Measurements from ENCODE around the gene CCT7. TPM values are rescaled to one million over a fixed set of nuclear protein-coding genes. Genes with fewer than 3 reads are reported as not detected.
A peak's percentile ranks its signal among the peaks of the same experiment; 100 is the strongest.

Gene CCT7
- total RNA-seq, 2 experiments from 2014 or later, result 259 to 262 TPM

DNA sequence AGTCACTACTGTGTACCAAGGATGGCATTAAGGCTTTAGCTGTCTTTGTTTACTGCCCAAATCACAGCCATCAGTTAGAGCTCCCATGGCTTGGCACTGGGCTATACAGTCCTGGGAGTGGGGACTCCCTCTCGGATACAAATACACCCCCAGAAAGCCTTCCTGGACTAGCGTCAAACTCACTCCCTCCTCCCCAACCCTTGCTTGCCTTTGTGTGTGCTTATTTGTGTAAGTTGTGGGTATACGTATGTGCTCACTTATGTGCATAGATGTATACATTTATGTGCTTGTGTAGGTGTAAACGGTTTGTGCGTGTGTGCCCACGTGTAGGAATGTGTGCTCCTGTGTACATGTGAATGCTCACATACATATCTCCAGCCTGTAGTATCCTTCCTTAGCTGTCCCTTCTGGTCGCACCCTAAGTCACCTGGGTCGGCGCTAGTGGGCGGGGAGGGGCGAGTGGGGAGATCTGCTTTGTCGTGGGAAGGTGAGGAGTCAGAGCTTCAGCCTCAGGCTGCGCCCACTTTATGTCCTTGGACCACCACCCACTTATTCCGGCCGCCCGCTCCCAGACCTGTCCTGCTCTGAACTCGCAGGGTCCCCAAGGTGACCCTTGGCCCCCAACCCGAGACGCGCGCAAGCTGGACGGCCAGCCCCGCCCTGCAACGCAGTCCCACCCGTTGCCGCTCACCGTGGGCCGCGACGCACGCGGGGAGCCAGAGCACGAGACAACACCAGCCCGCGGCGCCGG lies 1.5 kb upstream of the CCT7 start:
- Mint-ChIP-seq H3K36me3 (ENCODE audit: low read depth) (peaks cover 12% of the 10 kb centered on the region), H3K27me3 (no peaks in the 10 kb centered on the region), H3K4me3 (peak overlapping the region; percentile 86), H3K4me1 (peaks cover 32% of the 10 kb centered on the region), H3K27ac (peak overlapping the region; percentile 53), H3K9me3 (no peaks in the 10 kb centered on the region)
- POLR2A ChIA-PET, result interaction anchor here (0.8 to 3.8 kb wide), 18 partner anchors 9 to 966 kb away, joined by 3 to 25 read pairs (median 7); partner anchors contain the start of genes ALMS1, FBXO41, MTHFD2 and SFXN5
- CTCF ChIA-PET, result interaction anchor here (0.6 to 8.0 kb wide), 8 partner anchors 12 to 153 kb away, joined by 3 to 50 read pairs (median 6); partner anchors contain the start of genes ALMS1 and SMYD5
- peak; percentile 50 for DNase-seq

- CTCF ChIA-PET, result interaction anchor here (0.6 to 8.0 kb wide), 10 partner anchors 8 to 152 kb away, joined by 3 to 50 read pairs (median 4); partner anchors contain the start of genes ALMS1 and SMYD5
- Mint-ChIP-seq H3K4me1 (peaks cover 35% of the 10 kb centered on the region), H3K4me3 (peak within 1 kb of the TSS; percentile 86), H3K27me3 (no peaks in the 10 kb centered on the region), H3K36me3 (ENCODE audit: low read depth) (peaks cover 16% of the 10 kb centered on the region), H3K27ac (peak within 1 kb of the TSS; percentile 75), H3K9me3 (no peaks in the 10 kb centered on the region)
- peak; percentile 97 for DNase-seq
- POLR2A ChIA-PET, result interaction anchor here (0.5 to 3.8 kb wide), 28 partner anchors 9 to 1234 kb away, joined by 3 to 25 read pairs (median 6); partner anchors contain the start of genes ALMS1, DGUOK, FBXO41 and MTHFD2
These were observed 765 bp upstream of the CCT7 start, which contains the start of gene PRADC1 for GRCh38 chr2:73233154-73233931. Gene PRADC1, minus strand, starts transcription at chr2:73233239. Its CDS starts 79 bp downstream, at chr2:73233160.

GRCh38 chr2:73235315-73236028 lies 1.4 kb downstream of the CCT7 start:
- POLR2A ChIA-PET, result interaction anchor here (0.8 to 3.8 kb wide), 13 partner anchors 9 to 502 kb away, joined by 3 to 25 read pairs (median 11); partner anchors contain the start of genes ALMS1, SFXN5, SMYD5 and TPRKB
- Mint-ChIP-seq H3K36me3 (ENCODE audit: low read depth) (peaks cover 30% of the 10 kb centered on the region), H3K9me3 (no peaks in the 10 kb centered on the region)

DNA sequence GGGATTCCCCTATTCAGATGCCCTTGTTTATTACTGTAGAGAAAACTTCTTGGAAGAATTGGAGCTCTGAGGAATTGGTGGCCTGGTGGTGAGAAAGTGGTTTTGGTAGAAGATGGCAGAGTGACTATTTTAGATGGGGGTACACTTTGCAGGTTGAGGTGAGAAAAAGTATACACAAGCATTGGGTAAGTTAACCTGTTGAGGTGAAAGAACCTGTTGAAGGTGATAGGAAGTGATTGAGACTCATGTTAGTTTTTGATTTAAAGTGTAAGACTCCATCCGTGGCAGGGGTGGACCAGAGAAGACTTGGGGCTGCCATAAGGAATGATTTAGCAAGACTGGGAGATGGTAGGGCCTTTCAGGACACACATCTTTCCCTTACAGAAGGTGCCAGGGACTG lies 3.1 kb downstream of the CCT7 start:
- CTCF ChIA-PET, result interaction anchor here (2.4 to 8.0 kb wide), 3 partner anchors 10 to 53 kb away, joined by 6 to 50 read pairs (median 15); partner anchors contain the start of gene SMYD5
- no peak for DNase-seq
- no peaks in the 10 kb centered on the region for H3K9me3 Mint-ChIP-seq
- no peak overlapping the region for H3K4me3 Mint-ChIP-seq
- peaks cover 38% of the 10 kb centered on the region for H3K36me3 Mint-ChIP-seq (ENCODE audit: low read depth)
- H3K4me1 Mint-ChIP-seq, result peaks cover 45% of the 10 kb centered on the region
- H3K27ac Mint-ChIP-seq, result no peak overlapping the region
- H3K27me3 Mint-ChIP-seq, result no peaks in the 10 kb centered on the region
- POLR2A ChIA-PET, result interaction anchor here (1.0 kb wide), 1 partner anchor 20 kb away, joined by 3 read pairs; no protein-coding TSS in a partner anchor

More at GRCh38 chr2:73235315-73236028, 1.4 kb downstream of the CCT7 start:
- H3K4me1 Mint-ChIP-seq, result peaks cover 50% of the 10 kb centered on the region
- CTCF ChIA-PET, result interaction anchor here (0.6 to 8.0 kb wide), 6 partner anchors 23 to 58 kb away, joined by 3 to 50 read pairs (median 4); partner anchors contain the start of gene SMYD5
- peak overlapping the region; percentile 86 for H3K4me3 Mint-ChIP-seq
- peak overlapping the region; percentile 75 for H3K27ac Mint-ChIP-seq
- no peak for DNase-seq
- no peaks in the 10 kb centered on the region for H3K27me3 Mint-ChIP-seq

- ChIA-PET POLR2A (no interaction called here), CTCF (interaction anchor here (1.6 to 2.4 kb wide), 2 partner anchors 9 to 25 kb away, joined by 6 to 8 read pairs; no protein-coding TSS in a partner anchor)
- peaks cover 43% of the 10 kb centered on the region for H3K36me3 Mint-ChIP-seq (ENCODE audit: low read depth)
- H3K9me3 Mint-ChIP-seq, result no peaks in the 10 kb centered on the region
- H3K4me1 Mint-ChIP-seq, result peaks cover 45% of the 10 kb centered on the region
- H3K27me3 Mint-ChIP-seq, result no peaks in the 10 kb centered on the region
- H3K27ac Mint-ChIP-seq, result no peak overlapping the region
- H3K4me3 Mint-ChIP-seq, result no peak overlapping the region
- no peak for DNase-seq
These were observed 4.0 kb downstream of the CCT7 start for GRCh38 chr2:73238149-73238548.

- DNase-seq, result no peak
- H3K4me1 Mint-ChIP-seq, result peaks cover 50% of the 10 kb centered on the region
- H3K4me3 Mint-ChIP-seq, result no peak overlapping the region
- H3K27ac Mint-ChIP-seq, result no peak overlapping the region
- no peaks in the 10 kb centered on the region for H3K9me3 Mint-ChIP-seq
- H3K27me3 Mint-ChIP-seq, result no peaks in the 10 kb centered on the region
- CTCF ChIA-PET, result interaction anchor here (1.6 to 2.4 kb wide), 2 partner anchors 8 to 26 kb away, joined by 6 to 8 read pairs; no protein-coding TSS in a partner anchor
- H3K36me3 Mint-ChIP-seq (ENCODE audit: low read depth), result peaks cover 49% of the 10 kb centered on the region
- POLR2A ChIA-PET, result no interaction called here
These were observed 4.9 kb downstream of the CCT7 start for GRCh38 chr2:73238976-73239375.

- no peak for DNase-seq
- peaks cover 56% of the 10 kb centered on the region for H3K36me3 Mint-ChIP-seq (ENCODE audit: low read depth)
- peaks cover 58% of the 10 kb centered on the region for H3K4me1 Mint-ChIP-seq
- no peaks in the 10 kb centered on the region for H3K9me3 Mint-ChIP-seq
- POLR2A ChIA-PET, result no interaction called here
- no peaks in the 10 kb centered on the region for H3K27me3 Mint-ChIP-seq
- CTCF ChIA-PET, result interaction anchor here (1.6 to 2.4 kb wide), 2 partner anchors 7 to 27 kb away, joined by 6 to 8 read pairs; no protein-coding TSS in a partner anchor
- H3K27ac Mint-ChIP-seq, result no peak overlapping the region
- no peak overlapping the region for H3K4me3 Mint-ChIP-seq
These were observed 5.7 kb downstream of the CCT7 start for GRCh38 chr2:73239776-73240175.

- Mint-ChIP-seq H3K27ac (peak overlapping the region; percentile 33), H3K4me3 (no peak overlapping the region), H3K36me3 (ENCODE audit: low read depth) (peaks cover 70% of the 10 kb centered on the region), H3K9me3 (no peaks in the 10 kb centered on the region), H3K27me3 (no peaks in the 10 kb centered on the region), H3K4me1 (peaks cover 30% of the 10 kb centered on the region)
- CTCF ChIA-PET, result interaction anchor here (0.9 to 1.3 kb wide), 3 partner anchors 10 to 45 kb away, joined by 3 to 4 read pairs (median 3); partner anchors contain the start of gene CCT7
- no peak for DNase-seq
- POLR2A ChIA-PET, result interaction anchor here (2.1 to 3.4 kb wide), 2 partner anchors 10 to 31 kb away, joined by 5 to 25 read pairs; partner anchors contain the start of genes CCT7 and PRADC1
These were observed 9.9 kb downstream of the CCT7 start for GRCh38 chr2:73243884-73244570.

GRCh38 chr2:73244580-73244979 lies 10.5 kb downstream of the CCT7 start:
- peaks cover 24% of the 10 kb centered on the region for H3K4me1 Mint-ChIP-seq
- ChIA-PET POLR2A (interaction anchor here (2.1 to 3.4 kb wide), 2 partner anchors 10 to 31 kb away, joined by 5 to 25 read pairs; partner anchors contain the start of genes CCT7 and PRADC1), CTCF (interaction anchor here (0.9 to 1.3 kb wide), 3 partner anchors 10 to 45 kb away, joined by 3 to 4 read pairs (median 3); partner anchors contain the start of gene CCT7)
- DNase-seq, result no peak
- H3K27me3 Mint-ChIP-seq, result no peaks in the 10 kb centered on the region
- H3K9me3 Mint-ChIP-seq, result no peaks in the 10 kb centered on the region
- peaks cover 70% of the 10 kb centered on the region for H3K36me3 Mint-ChIP-seq (ENCODE audit: low read depth)
- H3K27ac Mint-ChIP-seq, result peak overlapping the region; percentile 33
- H3K4me3 Mint-ChIP-seq, result no peak overlapping the region

GRCh38 chr2:73246850-73247249 lies 12.7 kb downstream of the CCT7 start:
- no peaks in the 10 kb centered on the region for H3K27me3 Mint-ChIP-seq
- H3K36me3 Mint-ChIP-seq (ENCODE audit: low read depth), result peaks cover 72% of the 10 kb centered on the region
- no peak overlapping the region for H3K27ac Mint-ChIP-seq
- no peak for DNase-seq
- H3K4me1 Mint-ChIP-seq, result peaks cover 20% of the 10 kb centered on the region
- ChIA-PET POLR2A (no interaction called here), CTCF (interaction anchor here (1.1 to 1.6 kb wide), 2 partner anchors 8 to 43 kb away, joined by 6 read pairs; no protein-coding TSS in a partner anchor)
- no peak overlapping the region for H3K4me3 Mint-ChIP-seq
- no peaks in the 10 kb centered on the region for H3K9me3 Mint-ChIP-seq

- peaks cover 4% of the 10 kb centered on the region for H3K4me1 Mint-ChIP-seq
- H3K27me3 Mint-ChIP-seq, result no peaks in the 10 kb centered on the region
- H3K4me3 Mint-ChIP-seq, result no peak overlapping the region
- H3K36me3 Mint-ChIP-seq (ENCODE audit: low read depth), result peaks cover 78% of the 10 kb centered on the region
- DNase-seq, result no peak
- POLR2A ChIA-PET, result interaction anchor here (0.6 kb wide), 1 partner anchor 16 kb away, joined by 3 read pairs; the partner anchor contains the start of gene CCT7
- CTCF ChIA-PET, result interaction anchor here (0.7 to 1.2 kb wide), 2 partner anchors 37 to 54 kb away, joined by 3 read pairs; no protein-coding TSS in a partner anchor
- H3K9me3 Mint-ChIP-seq, result no peaks in the 10 kb centered on the region
- no peak overlapping the region for H3K27ac Mint-ChIP-seq
These were observed 15.5 kb downstream of the CCT7 start for GRCh38 chr2:73249636-73250035.
